Kidney epithelial cell (primary cell): ENCODE measurements around the gene ARL16. TPM values are rescaled to one million over a fixed set of nuclear protein-coding genes. Genes with fewer than 3 reads are reported as not detected.

Experiments used
- DNase-seq: peaks from one replicate; pipeline ENCODE4 v3.0.0-alpha.2; 2010; ENCODE audit warnings: low read depth
- H3K27me3 ChIP-seq: 2 replicates; pipeline ENCODE4 v1.6.0; 2011; ENCODE audit warnings: low read length; ENCODE audit not compliant: control insufficient read depth, insufficient read depth
- H3K36me3 ChIP-seq: 2 replicates; pipeline ENCODE4 v1.5.1; 2011; ENCODE audit warnings: low read length; ENCODE audit not compliant: control insufficient read depth, insufficient read depth
- H3K4me3 ChIP-seq: 2 replicates; pipeline ENCODE4 v1.5.1; 2011; ENCODE audit warnings: low read depth, mild to moderate bottlenecking, control low read depth, low read length
- CTCF ChIP-seq: IDR thresholded peaks from 2 replicates; pipeline ENCODE4 v1.5.1; 2011; ENCODE audit warnings: mild to moderate bottlenecking, moderate library complexity, low read length, control low read depth, inconsistent platforms; ENCODE audit not compliant: insufficient read depth, poor library complexity, severe bottlenecking
- total RNA-seq: library from RNA; depleted of rRNA; stranded (reverse); fragments of >200 nt; gene quantifications from 2 replicates; pipeline ENCODE4 v1.2.3, GENCODE V29; 2015

The ARL16 gene
- total RNA-seq, 1 donor from 2014 or later, result 67.1 TPM

GRCh38 chr17:81702934-81703746, 19.5 kb upstream of the ARL16 start, which contains the start of gene MRPL12:
Gene MRPL12 (plus strand): TSS chr17:81703367. CDS start chr17:81703502, 135 bp downstream.
- DNase-seq, result peak; percentile 65
- H3K27me3 ChIP-seq, result no peaks in the 10 kb centered on the region
- peak within 1 kb of the TSS; percentile 91 for H3K4me3 ChIP-seq
- TF ChIP-seq CTCF, result no peak
- peaks cover 6% of the 10 kb centered on the region for H3K36me3 ChIP-seq

GRCh38 chr17:81701288-81702071, 17.9 kb upstream of the ARL16 start:
- Histone ChIP-seq H3K36me3 (peaks cover 6% of the 10 kb centered on the region), H3K27me3 (no peaks in the 10 kb centered on the region), H3K4me3 (peak overlapping the region; percentile 91)
- TF ChIP-seq CTCF, result no peak
- DNase-seq, result no peak

GRCh38 chr17:81700353-81701287, 17.0 kb upstream of the ARL16 start:
- no peak for DNase-seq
- Histone ChIP-seq H3K27me3 (no peaks in the 10 kb centered on the region), H3K36me3 (peaks cover 7% of the 10 kb centered on the region), H3K4me3 (no peak overlapping the region)
- no peak for TF ChIP-seq CTCF

GRCh38 chr17:81697261-81698044, 13.9 kb upstream of the ARL16 start:
- no peak for TF ChIP-seq CTCF

GRCh38 chr17:81696218-81696941, 12.8 kb upstream of the ARL16 start:
- H3K27me3 ChIP-seq, result no peaks in the 10 kb centered on the region
- DNase-seq, result no peak
- TF ChIP-seq CTCF, result no peak
- peaks cover 9% of the 10 kb centered on the region for H3K36me3 ChIP-seq
- H3K4me3 ChIP-seq, result no peak overlapping the region

More at GRCh38 chr17:81697261-81698044, 13.9 kb upstream of the ARL16 start:
- Histone ChIP-seq H3K4me3 (no peak overlapping the region), H3K36me3 (peaks cover 11% of the 10 kb centered on the region), H3K27me3 (no peaks in the 10 kb centered on the region)
- DNase-seq, result no peak
